H9 (cell line): ENCODE results near the gene PTTG2. TPM values are rescaled to one million over a fixed set of nuclear protein-coding genes. Genes with fewer than 3 reads are reported as not detected.

Experiments used
- DNase-seq: peaks from one replicate; pipeline ENCODE4 v3.0.0-alpha.2; 2017
- H2AFZ ChIP-seq: one replicate; pipeline ENCODE4 v1.6.1; 2013; ENCODE audit warnings: mild to moderate bottlenecking, low read length, control low read depth, moderate library complexity
- H2AK5ac ChIP-seq: 2 replicates; pipeline ENCODE4 v1.6.1; 2013; ENCODE audit warnings: low read length, control low read depth, mixed read lengths; ENCODE audit not compliant: insufficient read length
- H2BK120ac ChIP-seq: one replicate; pipeline ENCODE4 v1.6.1; 2013; ENCODE audit warnings: low read depth, mild to moderate bottlenecking, low read length, control low read depth, inconsistent platforms; ENCODE audit not compliant: poor library complexity, severe bottlenecking
- H2BK12ac ChIP-seq: 2 replicates; pipeline ENCODE4 v1.6.1; 2013; ENCODE audit warnings: low read length, control low read depth, mixed read lengths, low read depth; ENCODE audit not compliant: insufficient read length
- H2BK15ac ChIP-seq: 2 replicates; pipeline ENCODE4 v1.6.1; 2013; ENCODE audit warnings: low read depth, low read length, control low read depth
- H2BK20ac ChIP-seq: one replicate; pipeline ENCODE4 v1.6.1; 2013; ENCODE audit warnings: low read depth, mild to moderate bottlenecking, low read length, control low read depth, inconsistent platforms; ENCODE audit not compliant: poor library complexity, severe bottlenecking
- H2BK5ac ChIP-seq: 2 replicates; pipeline ENCODE4 v1.6.1; 2013; ENCODE audit warnings: low read length, control low read depth, mixed read lengths; ENCODE audit not compliant: insufficient read length
- H3K14ac ChIP-seq: 2 replicates; pipeline ENCODE4 v1.6.1; 2013; ENCODE audit warnings: low read length, control low read depth; ENCODE audit not compliant: insufficient read depth
- H3K18ac ChIP-seq: 2 replicates; pipeline ENCODE4 v1.6.1; 2013; ENCODE audit warnings: low read depth, mild to moderate bottlenecking, mixed read lengths, low read length, control low read depth; ENCODE audit not compliant: insufficient read length
- H3K23ac ChIP-seq: 2 replicates; pipeline ENCODE4 v1.6.1; 2013; ENCODE audit warnings: low read length, control low read depth, mixed read lengths, low read depth; ENCODE audit not compliant: insufficient read length
- H3K23me2 ChIP-seq: 2 replicates; pipeline ENCODE4 v1.6.1; 2013; ENCODE audit warnings: low read depth, mild to moderate bottlenecking, mixed read lengths, low read length, control low read depth; ENCODE audit not compliant: insufficient read length, poor library complexity, severe bottlenecking
- H3K27ac ChIP-seq: 2 replicates; pipeline ENCODE4 v1.5.1; 2013; ENCODE audit warnings: low read length, control low read depth, mixed read lengths, low read depth; ENCODE audit not compliant: insufficient read length
- H3K27me3 ChIP-seq: 2 replicates; pipeline ENCODE4 v1.6.1; 2013; ENCODE audit warnings: low read length, control low read depth, inconsistent platforms; ENCODE audit not compliant: insufficient read depth
- H3K4ac ChIP-seq: 2 replicates; pipeline ENCODE4 v1.6.1; 2013; ENCODE audit warnings: low read depth, mild to moderate bottlenecking, control low read depth, inconsistent platforms, low read length, moderate library complexity
- H3K4me1 ChIP-seq: 2 replicates; pipeline ENCODE4 v1.6.1; 2013; ENCODE audit warnings: low read length, control low read depth, inconsistent platforms; ENCODE audit not compliant: insufficient read depth
- H3K4me2 ChIP-seq: 2 replicates; pipeline ENCODE4 v1.6.1; 2013; ENCODE audit warnings: low read length, control low read depth, mixed read lengths; ENCODE audit not compliant: insufficient read length, insufficient read depth
- H3K56ac ChIP-seq: 2 replicates; pipeline ENCODE4 v1.6.1; 2013; ENCODE audit warnings: low read depth, mild to moderate bottlenecking, mixed read lengths, low read length, control low read depth; ENCODE audit not compliant: insufficient read length
- H3K79me1 ChIP-seq: 2 replicates; pipeline ENCODE4 v1.6.1; 2013; ENCODE audit warnings: low read depth, mild to moderate bottlenecking, moderate library complexity, low read length, control low read depth, inconsistent platforms; ENCODE audit not compliant: insufficient read depth, poor library complexity, severe bottlenecking
- H3K79me2 ChIP-seq: 2 replicates; pipeline ENCODE4 v1.6.1; 2013; ENCODE audit warnings: low read length, control low read depth, inconsistent platforms; ENCODE audit not compliant: insufficient read depth
- H3K9ac ChIP-seq: 2 replicates; pipeline ENCODE4 v1.6.1; 2013; ENCODE audit warnings: low read length, control low read depth, mixed read lengths; ENCODE audit not compliant: insufficient read length; ENCODE audit errors: extremely low read depth
- H3K9me3 ChIP-seq: one replicate; pipeline ENCODE4 v1.6.1; 2013; ENCODE audit warnings: low read depth, low read length, inconsistent platforms; ENCODE audit not compliant: control insufficient read depth
- H3T11ph ChIP-seq: one replicate; pipeline ENCODE4 v1.6.1; 2013; ENCODE audit warnings: mild to moderate bottlenecking, low read length, control low read depth, inconsistent platforms
- H4K20me1 ChIP-seq: one replicate; pipeline ENCODE4 v1.6.1; 2013; ENCODE audit not compliant: control insufficient read depth, insufficient read length, insufficient read depth
- H4K5ac ChIP-seq: 2 replicates; pipeline ENCODE4 v1.6.1; 2013; ENCODE audit warnings: low read depth, mild to moderate bottlenecking, mixed read lengths, low read length, control low read depth; ENCODE audit not compliant: insufficient read length
- H4K8ac ChIP-seq: replicated peaks from 2 replicates; pipeline ENCODE4 v1.6.1; 2013; ENCODE audit warnings: low read length, control low read depth, mixed read lengths, low read depth; ENCODE audit not compliant: insufficient read length
- H4K91ac ChIP-seq: 2 replicates; pipeline ENCODE4 v1.6.1; 2013; ENCODE audit warnings: low read depth, mild to moderate bottlenecking, moderate library complexity, mixed read lengths, low read length, control low read depth; ENCODE audit not compliant: insufficient read length
- H3K27ac Mint-ChIP-seq, 3 experiments: 2 replicates in 2 of 3; 3 replicates in 1 of 3; pipeline ENCODE4 v1.8.0; 2020 to 2021; ENCODE audit warnings: mixed read lengths in 3 of 3, mild to moderate bottlenecking in 1 of 3, moderate library complexity in 1 of 3
- H3K27me3 Mint-ChIP-seq: 2 replicates; pipeline ENCODE4 v1.8.0; 2021; ENCODE audit warnings: low read depth, mild to moderate bottlenecking, moderate library complexity, mixed read lengths
- H3K36me3 Mint-ChIP-seq, 3 experiments: 2 replicates in 2 of 3; 3 replicates in 1 of 3; pipeline ENCODE4 v1.8.0; 2020 to 2021; ENCODE audit warnings: low read depth in 3 of 3, mixed read lengths in 3 of 3; ENCODE audit not compliant: insufficient read depth in 1 of 3
- H3K4me1 Mint-ChIP-seq, 2 experiments: 2 replicates each; pipeline ENCODE4 v1.8.0; 2020; ENCODE audit warnings: mixed read lengths in 2 of 2
- H3K4me3 Mint-ChIP-seq, 2 experiments: 2 replicates in 1 of 2; 3 replicates in 1 of 2; pipeline ENCODE4 v1.8.0; 2020 to 2021; ENCODE audit warnings: mild to moderate bottlenecking in 2 of 2, mixed read lengths in 2 of 2, moderate library complexity in 1 of 2
- H3K9me3 Mint-ChIP-seq, 2 experiments: 2 replicates in 1 of 2; 3 replicates in 1 of 2; pipeline ENCODE4 v1.8.0; 2020; ENCODE audit warnings: mild to moderate bottlenecking in 2 of 2, mixed read lengths in 2 of 2, moderate library complexity in 1 of 2
- WGBS: extraction: QIAGEN DNeasy Blood & Tissue Kit; methylation state at CpG from one replicate; pipeline ENCODE4 v1.1.7; 2013; ENCODE audit warnings: missing lambda C conversion rate, low lambda C conversion rate, mixed read lengths; ENCODE audit not compliant: insufficient read length; ENCODE audit errors: extremely low coverage; 5-methylcytosine and 5-hydroxymethylcytosine counted together
- total RNA-seq: library from RNA; stranded (reverse); gene quantifications from 2 replicates; pipeline ENCODE4 v1.2.1, GENCODE V29; 2021
- TF ChIP-seq, protein P1 (sequence below): fragments of 200-600 bp; sonication (generic); conservative IDR thresholded peaks from 3 replicates; pipeline ENCODE4 v1.8.0; 2021; ENCODE audit warnings: antibody characterized with exemption, mild to moderate bottlenecking

PTTG2 gene
- total RNA-seq, 1 experiment from 2014 or later = not detected

DNA sequence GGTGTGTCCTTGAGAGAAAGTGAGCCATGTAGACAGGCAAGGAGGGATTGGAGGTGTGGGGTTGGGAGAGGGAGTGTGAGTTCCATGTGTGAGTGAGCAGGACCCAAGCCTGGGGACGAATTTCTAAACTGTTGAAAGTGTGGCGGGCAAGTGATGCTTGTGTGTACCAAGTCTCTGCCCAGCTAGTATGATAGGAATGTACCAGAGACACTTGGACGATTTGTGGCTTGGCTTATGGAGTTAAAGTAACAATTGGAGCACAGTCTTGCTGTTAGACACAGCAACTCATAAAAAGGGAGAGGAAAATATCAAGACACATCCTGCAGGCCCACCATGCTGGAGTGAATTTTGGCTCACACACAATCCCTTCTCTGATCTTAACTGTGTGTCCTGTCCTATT, 8.5 kb downstream of the PTTG2 start:
- Histone ChIP-seq H3K79me2 (no peaks in the 10 kb centered on the region), H2BK20ac (no peak overlapping the region), H3K23ac (no peak overlapping the region), H4K91ac (no peak overlapping the region), H3K18ac (no peak overlapping the region), H3K9ac (no peak overlapping the region), H3K4me2 (no peak overlapping the region), H3K4ac (no peak overlapping the region), H3K27ac (no peak overlapping the region), H3K56ac (no peak overlapping the region), H2BK5ac (no peak overlapping the region), H4K20me1 (no peaks in the 10 kb centered on the region), H2BK12ac (no peak overlapping the region), H3K27me3 (no peaks in the 10 kb centered on the region), H3K14ac (no peak overlapping the region), H2BK120ac (no peak overlapping the region), H3K79me1 (no peaks in the 10 kb centered on the region), H2BK15ac (no peak overlapping the region), H2AK5ac (no peak overlapping the region), H4K5ac (no peak overlapping the region), H3T11ph (no peak overlapping the region), H3K4me1 (no peaks in the 10 kb centered on the region), H3K9me3 (no peaks in the 10 kb centered on the region), H2AFZ (no peak overlapping the region), H3K23me2 (no peaks in the 10 kb centered on the region), H4K8ac (no peak overlapping the region)
- Mint-ChIP-seq H3K4me1 (peaks cover 5 to 6% of the 10 kb centered on the region in 2 experiments), H3K36me3 (peaks cover 0 to 16% (median 0%) of the 10 kb centered on the region in 3 experiments; a peak in 4 of 7 replicates), H3K4me3 (no peak overlapping the region), H3K27ac (no peak overlapping the region), H3K27me3 (no peaks in the 10 kb centered on the region; the same call in 1 of the 2 replicates), H3K9me3 (peaks cover 12 to 16% of the 10 kb centered on the region in 2 experiments; a peak in 4 of 5 replicates)
- WGBS = no CpG with 5 or more reads among the region's 3 CpGs
- TF ChIP-seq, protein P1, sequence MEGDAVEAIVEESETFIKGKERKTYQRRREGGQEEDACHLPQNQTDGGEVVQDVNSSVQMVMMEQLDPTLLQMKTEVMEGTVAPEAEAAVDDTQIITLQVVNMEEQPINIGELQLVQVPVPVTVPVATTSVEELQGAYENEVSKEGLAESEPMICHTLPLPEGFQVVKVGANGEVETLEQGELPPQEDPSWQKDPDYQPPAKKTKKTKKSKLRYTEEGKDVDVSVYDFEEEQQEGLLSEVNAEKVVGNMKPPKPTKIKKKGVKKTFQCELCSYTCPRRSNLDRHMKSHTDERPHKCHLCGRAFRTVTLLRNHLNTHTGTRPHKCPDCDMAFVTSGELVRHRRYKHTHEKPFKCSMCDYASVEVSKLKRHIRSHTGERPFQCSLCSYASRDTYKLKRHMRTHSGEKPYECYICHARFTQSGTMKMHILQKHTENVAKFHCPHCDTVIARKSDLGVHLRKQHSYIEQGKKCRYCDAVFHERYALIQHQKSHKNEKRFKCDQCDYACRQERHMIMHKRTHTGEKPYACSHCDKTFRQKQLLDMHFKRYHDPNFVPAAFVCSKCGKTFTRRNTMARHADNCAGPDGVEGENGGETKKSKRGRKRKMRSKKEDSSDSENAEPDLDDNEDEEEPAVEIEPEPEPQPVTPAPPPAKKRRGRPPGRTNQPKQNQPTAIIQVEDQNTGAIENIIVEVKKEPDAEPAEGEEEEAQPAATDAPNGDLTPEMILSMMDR = no peak
- no peak for DNase-seq
